ENCODE results near the gene TENM4.

DNA sequence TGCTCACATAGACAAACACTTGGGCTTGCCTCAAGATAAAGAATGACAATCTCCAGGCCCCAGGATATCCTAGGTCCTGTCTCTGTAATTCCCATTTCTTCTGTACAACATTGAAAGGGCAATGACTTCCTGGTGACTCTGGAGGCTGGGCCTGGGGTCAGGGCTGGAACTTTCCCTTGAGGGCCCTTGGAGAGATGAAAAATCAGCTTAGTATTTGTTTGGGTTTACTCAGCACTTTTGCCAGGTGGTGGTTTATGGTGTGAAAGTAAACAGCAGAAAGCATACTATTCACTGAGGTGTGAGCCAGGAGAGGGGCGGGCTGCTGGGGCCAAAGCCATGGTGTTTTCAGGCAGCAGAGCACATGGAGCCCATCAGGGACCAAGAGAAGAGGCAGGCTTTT lies 651.5 kb downstream of the TENM4 start:
- TF ChIP-seq POLR2AphosphoS5 (IDR thresholded peaks at IDR 0.05; ENCODE audit: low read depth, low read length) (no peak), SIN3A (IDR thresholded peaks at IDR 0.05; ENCODE audit: borderline replicate concordance, insufficient read depth, low read length) (no peak)
- TF ChIP-seq, protein P1, sequence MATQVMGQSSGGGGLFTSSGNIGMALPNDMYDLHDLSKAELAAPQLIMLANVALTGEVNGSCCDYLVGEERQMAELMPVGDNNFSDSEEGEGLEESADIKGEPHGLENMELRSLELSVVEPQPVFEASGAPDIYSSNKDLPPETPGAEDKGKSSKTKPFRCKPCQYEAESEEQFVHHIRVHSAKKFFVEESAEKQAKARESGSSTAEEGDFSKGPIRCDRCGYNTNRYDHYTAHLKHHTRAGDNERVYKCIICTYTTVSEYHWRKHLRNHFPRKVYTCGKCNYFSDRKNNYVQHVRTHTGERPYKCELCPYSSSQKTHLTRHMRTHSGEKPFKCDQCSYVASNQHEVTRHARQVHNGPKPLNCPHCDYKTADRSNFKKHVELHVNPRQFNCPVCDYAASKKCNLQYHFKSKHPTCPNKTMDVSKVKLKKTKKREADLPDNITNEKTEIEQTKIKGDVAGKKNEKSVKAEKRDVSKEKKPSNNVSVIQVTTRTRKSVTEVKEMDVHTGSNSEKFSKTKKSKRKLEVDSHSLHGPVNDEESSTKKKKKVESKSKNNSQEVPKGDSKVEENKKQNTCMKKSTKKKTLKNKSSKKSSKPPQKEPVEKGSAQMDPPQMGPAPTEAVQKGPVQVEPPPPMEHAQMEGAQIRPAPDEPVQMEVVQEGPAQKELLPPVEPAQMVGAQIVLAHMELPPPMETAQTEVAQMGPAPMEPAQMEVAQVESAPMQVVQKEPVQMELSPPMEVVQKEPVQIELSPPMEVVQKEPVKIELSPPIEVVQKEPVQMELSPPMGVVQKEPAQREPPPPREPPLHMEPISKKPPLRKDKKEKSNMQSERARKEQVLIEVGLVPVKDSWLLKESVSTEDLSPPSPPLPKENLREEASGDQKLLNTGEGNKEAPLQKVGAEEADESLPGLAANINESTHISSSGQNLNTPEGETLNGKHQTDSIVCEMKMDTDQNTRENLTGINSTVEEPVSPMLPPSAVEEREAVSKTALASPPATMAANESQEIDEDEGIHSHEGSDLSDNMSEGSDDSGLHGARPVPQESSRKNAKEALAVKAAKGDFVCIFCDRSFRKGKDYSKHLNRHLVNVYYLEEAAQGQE (IDR thresholded peaks at IDR 0.05; ENCODE audit: insufficient read depth in 1 of 2, low read depth in 2 of 2, low read length in 2 of 2): no peak
